GM12872 (cell line): ENCODE results near the gene ACTN4.

Experiments used
- TF ChIP-seq, protein P1 (sequence below): IDR thresholded peaks from 3 replicates; pipeline ENCODE4 v1.5.1; 2011; ENCODE audit warnings: low read depth, mild to moderate bottlenecking, low read length, moderate library complexity; ENCODE audit not compliant: insufficient read depth

Gene ACTN4

DNA sequence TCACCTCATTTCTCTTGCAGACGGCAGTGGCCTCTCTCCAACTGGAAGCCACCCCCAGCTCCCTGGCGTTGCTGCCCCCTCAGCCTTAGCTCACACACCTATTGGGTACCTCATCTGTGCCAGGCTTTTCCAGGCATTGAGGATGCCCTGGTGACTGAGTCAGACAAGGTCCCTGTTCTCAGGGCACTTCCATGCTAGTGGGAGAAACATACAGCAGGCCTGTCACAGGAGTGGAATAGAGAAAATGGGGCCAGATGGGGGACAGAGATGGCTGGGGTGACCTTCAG lies 62.9 kb downstream of the ACTN4 start:
- TF ChIP-seq, protein P1, sequence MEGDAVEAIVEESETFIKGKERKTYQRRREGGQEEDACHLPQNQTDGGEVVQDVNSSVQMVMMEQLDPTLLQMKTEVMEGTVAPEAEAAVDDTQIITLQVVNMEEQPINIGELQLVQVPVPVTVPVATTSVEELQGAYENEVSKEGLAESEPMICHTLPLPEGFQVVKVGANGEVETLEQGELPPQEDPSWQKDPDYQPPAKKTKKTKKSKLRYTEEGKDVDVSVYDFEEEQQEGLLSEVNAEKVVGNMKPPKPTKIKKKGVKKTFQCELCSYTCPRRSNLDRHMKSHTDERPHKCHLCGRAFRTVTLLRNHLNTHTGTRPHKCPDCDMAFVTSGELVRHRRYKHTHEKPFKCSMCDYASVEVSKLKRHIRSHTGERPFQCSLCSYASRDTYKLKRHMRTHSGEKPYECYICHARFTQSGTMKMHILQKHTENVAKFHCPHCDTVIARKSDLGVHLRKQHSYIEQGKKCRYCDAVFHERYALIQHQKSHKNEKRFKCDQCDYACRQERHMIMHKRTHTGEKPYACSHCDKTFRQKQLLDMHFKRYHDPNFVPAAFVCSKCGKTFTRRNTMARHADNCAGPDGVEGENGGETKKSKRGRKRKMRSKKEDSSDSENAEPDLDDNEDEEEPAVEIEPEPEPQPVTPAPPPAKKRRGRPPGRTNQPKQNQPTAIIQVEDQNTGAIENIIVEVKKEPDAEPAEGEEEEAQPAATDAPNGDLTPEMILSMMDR = no peak

DNA sequence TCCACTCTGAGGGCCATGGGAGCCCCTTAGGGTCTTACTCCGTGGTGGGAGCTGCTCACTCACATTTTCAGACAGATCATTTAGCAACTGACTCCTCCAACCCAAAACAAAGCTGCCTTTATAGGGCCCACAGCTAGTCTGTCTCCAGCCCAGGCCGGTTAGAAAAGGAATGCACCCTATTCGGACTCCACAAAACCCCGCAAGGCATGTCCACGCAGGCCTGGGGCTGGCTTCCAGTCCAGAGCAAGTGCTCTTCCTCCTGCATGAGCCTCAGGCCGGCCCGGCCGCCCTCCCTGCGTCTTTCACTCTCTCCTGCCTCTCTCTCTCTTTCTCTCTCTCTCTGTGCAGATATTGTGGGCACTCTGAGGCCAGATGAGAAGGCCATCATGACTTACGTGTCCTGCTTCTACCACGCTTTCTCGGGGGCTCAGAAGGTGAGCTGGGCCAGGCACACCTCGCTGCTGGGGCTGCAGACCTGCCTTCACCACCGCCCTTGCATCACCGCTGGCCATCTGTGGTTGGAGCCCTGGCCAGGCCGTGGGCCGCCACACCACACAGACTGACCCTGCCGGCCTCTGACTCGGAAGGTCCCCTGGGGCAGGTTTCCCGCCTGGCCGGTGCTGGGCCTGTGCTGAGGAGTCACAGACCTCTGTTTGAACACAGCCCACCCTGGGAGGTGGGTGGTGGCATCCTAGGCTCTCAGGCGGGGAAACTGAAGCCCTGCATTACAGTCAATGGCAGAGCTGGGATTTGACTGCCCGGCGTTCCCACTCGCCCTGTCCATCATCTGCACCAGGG lies 63.7 kb downstream of the ACTN4 start:
- TF ChIP-seq, protein P1 = no peak

DNA sequence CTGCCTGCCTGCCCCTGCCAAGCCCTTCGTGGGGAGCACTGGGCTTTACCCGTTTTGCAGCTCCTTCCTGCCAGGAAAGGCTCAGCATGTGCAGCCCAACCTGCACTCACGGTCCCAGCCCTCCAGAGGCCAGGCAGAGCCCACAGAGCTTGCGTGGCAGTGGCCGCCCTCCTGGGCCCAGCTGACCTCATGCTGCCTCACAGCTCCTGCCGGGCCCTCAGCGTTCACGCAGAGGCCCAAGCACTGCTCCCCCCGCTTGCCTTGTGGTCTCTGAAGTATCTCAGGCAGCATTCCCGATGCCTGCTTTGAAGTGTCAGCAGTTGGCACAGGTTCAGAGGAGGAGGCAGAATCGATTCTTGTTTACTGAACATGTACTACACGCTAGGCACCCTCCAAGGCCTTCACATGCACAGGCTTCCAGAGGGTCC lies 64.3 kb downstream of the ACTN4 start:
- TF ChIP-seq, protein P1 = no peak

DNA sequence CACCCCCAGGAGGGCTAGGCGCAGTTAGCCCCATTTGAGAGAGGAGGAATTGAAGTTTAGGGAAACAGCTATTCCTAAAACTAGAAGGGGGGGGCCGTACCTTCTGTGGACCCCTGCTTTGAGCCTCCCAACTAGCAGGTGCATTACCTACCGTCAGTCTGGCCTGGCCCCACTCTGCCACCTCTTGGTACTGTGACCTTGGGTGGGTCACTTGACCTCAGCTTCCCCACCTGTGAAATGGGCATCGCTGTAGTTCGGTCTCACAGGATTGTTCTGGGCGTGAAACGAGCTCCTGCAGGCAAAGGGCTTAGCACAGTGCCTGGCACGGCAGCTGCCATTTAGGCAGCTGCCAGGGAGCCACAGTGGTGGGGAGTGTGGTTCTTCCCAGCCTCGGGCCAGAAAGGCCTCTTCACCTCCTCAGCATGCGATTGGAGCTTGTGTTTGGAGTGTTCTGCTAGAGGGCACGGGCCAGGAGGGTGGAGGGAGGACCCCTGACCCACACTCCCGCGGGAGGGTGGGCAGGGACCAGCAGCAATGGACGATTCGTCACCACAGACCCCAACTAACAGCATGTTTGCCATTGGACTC lies 64.8 kb downstream of the ACTN4 start:
- TF ChIP-seq, protein P1 = no peak

DNA sequence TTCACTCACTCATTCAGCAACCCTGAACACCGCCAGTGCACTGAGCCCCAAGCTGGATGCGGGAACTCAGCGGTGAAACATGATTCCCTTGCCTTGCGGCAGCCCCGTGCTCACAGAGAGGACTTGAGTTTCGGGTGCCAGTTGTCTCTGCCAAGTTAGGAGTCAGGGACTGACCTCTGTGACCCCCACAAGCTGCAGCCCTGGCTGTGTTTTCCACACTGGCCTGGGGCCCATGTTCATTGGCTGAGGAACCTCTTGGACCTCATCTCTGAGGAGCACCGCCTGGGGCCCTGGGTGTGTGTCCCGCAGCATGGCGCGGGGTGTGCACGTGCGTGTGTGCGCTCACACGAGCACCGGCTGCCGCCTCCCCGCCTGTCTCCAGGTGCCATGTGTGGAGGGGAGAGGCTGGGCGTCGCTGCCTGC lies 65.8 kb downstream of the ACTN4 start:
- TF ChIP-seq, protein P1 = no peak

DNA sequence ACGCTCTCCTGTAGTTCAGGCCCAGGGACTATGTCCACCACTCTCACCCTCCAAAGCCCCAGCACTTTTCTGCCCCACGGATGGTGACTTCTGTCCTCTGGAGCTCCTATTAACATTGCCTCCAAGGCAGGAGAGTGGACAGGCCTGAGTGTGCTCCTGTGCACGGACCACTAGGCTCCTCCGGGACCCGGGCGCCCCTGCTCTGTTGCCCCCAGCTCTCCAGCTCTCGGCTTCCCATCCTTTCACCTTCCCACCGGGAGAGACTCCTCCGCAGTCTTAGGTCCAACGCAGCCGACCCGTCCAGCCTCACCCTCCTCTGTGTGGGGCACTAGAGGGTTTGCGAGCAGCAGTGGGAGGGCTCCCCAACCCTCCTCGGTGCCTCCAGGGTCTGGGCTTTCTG lies 66.4 kb downstream of the ACTN4 start:
- TF ChIP-seq, protein P1 = no peak

DNA sequence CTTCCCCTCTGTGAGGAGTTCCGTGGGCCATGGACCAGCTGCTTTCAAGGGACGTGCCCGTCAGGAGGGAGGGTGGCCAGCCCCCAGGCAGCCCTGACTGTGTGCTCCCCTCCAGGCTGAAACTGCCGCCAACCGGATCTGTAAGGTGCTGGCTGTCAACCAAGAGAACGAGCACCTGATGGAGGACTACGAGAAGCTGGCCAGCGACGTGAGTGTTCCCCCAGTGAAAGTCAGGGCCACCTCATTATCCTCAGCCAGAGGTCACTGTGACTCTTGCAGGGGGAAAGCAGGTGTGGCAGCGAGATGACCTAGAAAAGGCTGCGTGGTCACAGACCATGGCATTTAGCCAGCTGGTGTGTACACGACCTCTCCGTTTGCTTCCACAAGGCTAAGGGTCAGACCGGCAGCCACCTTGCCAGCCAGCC lies 66.9 kb downstream of the ACTN4 start:
- TF ChIP-seq, protein P1 = no peak
